Stimulated activated effector memory CD8-positive, alpha-beta T cell treated with anti-CD3 and anti-CD28 coated beads, Interleukin-12 subunit alpha, Interleukin-12 subunit beta, amount 100 ng/mL, for 72 hours (primary cell): ENCODE measurements around the gene SOBP.

ENCODE experiments used
- ATAC-seq: fragments of 150-1000 bp; cut with Tn5 transposase; 2 replicates; pipeline ENCODE4 v1.10.0; 2021
- DNase-seq, 2 donors: peaks; one replicate each; pipeline ENCODE4 v3.0.0; 2021 to 2022; ENCODE audit warnings: low spot score in 2 of 2
- H3K27ac Mint-ChIP-seq: one replicate; pipeline ENCODE4 v1.8.0; 2022; ENCODE audit warnings: mild to moderate bottlenecking, mixed read lengths
- H3K36me3 Mint-ChIP-seq: one replicate; pipeline ENCODE4 v1.8.0; 2022; ENCODE audit warnings: mild to moderate bottlenecking, mixed read lengths
- H3K4me1 Mint-ChIP-seq: one replicate; pipeline ENCODE4 v1.8.0; 2022; ENCODE audit warnings: mixed read lengths
- H3K4me3 Mint-ChIP-seq: one replicate; pipeline ENCODE4 v1.8.0; 2022; ENCODE audit warnings: mild to moderate bottlenecking, mixed read lengths
- H3K9me3 Mint-ChIP-seq: one replicate; pipeline ENCODE4 v1.8.0; 2022; ENCODE audit warnings: mixed read lengths

The SOBP gene

DNA sequence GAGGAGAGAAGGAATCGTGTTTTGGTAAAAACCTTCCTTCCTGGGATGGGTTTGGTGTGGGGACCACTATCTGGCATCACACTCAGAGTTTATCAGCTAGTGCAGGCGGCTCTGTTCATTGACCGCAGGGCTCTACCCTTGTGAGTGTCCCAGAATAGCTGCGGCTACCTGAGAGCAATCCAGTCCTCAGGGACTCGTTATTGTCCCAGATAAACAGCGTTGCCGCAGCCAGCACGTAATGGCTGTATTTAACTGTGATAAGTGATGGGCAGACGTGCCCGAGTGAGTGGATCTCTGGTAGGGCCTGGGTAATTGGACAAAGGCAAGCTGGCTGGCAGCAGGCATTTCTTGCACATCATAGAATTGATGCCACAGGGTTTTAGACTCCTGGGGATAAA lies 163.3 kb downstream of the SOBP start:
- H3K4me3 Mint-ChIP-seq: no peak overlapping the region
- H3K4me1 Mint-ChIP-seq: peaks cover 24% of the 10 kb centered on the region
- no peak for ATAC-seq
- no peaks in the 10 kb centered on the region for H3K9me3 Mint-ChIP-seq
- no peak overlapping the region for H3K27ac Mint-ChIP-seq
- DNase-seq: no peak
- no peaks in the 10 kb centered on the region for H3K36me3 Mint-ChIP-seq

DNA sequence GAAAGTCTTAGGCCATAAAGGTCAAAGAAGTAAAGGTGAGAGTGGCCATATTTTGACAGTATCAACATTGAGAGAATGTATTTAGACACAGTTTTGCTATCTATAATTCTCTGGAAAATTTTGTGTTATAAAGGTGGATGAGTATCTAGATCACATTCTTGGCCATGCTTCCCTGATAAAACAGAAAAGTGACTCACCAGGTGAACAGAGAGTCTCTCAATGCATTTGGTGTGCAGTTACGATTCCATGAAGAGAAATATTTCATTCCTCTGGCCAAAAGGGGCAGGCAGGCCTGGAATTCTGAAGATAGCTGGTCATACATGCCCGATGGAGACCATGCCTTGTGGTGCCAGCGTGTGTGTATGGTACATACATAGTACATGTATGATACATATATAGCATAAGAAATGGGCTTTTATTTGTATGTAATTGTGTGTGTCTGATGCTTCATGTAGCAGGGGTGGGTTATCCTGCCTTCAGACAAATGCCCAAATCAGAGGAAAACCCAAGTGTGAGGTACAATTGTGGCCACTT lies 164.0 kb downstream of the SOBP start:
- H3K27ac Mint-ChIP-seq: no peak overlapping the region
- no peaks in the 10 kb centered on the region for H3K9me3 Mint-ChIP-seq
- DNase-seq (no peak), ATAC-seq (no peak)
- no peaks in the 10 kb centered on the region for H3K36me3 Mint-ChIP-seq
- no peak overlapping the region for H3K4me3 Mint-ChIP-seq
- peaks cover 28% of the 10 kb centered on the region for H3K4me1 Mint-ChIP-seq

DNA sequence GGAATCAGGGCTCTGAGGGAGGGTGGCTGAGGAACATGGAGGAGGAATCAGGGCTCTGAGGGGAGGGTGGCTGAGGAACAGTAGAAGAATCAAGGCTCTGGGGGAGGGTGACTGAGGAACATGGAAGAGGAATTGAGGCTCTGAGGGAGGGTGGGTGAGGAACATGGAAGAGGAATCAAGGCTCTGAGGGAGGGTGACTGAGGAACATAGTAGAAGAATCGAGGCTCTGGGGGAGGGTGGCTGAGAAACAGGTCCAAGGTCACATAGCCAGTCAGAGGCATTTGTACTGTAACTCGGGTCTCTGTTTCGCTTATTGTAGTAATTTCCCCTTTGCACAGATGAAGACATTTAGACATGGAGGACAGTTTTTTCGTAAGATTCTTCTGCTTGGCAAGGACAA lies 164.8 kb downstream of the SOBP start:
- H3K9me3 Mint-ChIP-seq: no peaks in the 10 kb centered on the region
- peaks cover 34% of the 10 kb centered on the region for H3K4me1 Mint-ChIP-seq
- H3K4me3 Mint-ChIP-seq: no peak overlapping the region
- no peaks in the 10 kb centered on the region for H3K36me3 Mint-ChIP-seq
- H3K27ac Mint-ChIP-seq: peak overlapping the region; percentile 38
- DNase-seq (no peak), ATAC-seq (no peak)

DNA sequence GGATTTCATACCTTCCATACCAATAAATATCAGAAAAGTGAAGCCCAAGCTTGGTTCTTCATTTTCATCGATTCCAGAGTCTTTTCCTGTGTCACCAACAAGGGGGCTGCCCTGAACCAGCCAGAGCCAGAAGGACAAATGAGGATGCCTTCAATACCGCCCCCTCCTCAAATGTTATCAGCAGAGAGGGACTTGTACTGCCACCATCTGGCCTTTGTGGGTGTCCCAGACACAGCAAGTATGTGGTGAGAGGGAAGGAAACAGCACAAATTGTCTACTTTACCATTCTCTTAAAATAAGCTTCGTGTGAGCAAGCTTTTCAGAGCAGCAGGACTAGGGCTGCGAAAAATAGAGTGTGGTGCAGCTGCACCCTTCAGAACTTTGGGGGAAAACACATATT lies 165.3 kb downstream of the SOBP start:
- H3K4me3 Mint-ChIP-seq: no peak overlapping the region
- DNase-seq: no peak
- no peaks in the 10 kb centered on the region for H3K9me3 Mint-ChIP-seq
- H3K4me1 Mint-ChIP-seq: peaks cover 34% of the 10 kb centered on the region
- no peak for ATAC-seq
- H3K27ac Mint-ChIP-seq: no peak overlapping the region
- H3K36me3 Mint-ChIP-seq: no peaks in the 10 kb centered on the region

DNA sequence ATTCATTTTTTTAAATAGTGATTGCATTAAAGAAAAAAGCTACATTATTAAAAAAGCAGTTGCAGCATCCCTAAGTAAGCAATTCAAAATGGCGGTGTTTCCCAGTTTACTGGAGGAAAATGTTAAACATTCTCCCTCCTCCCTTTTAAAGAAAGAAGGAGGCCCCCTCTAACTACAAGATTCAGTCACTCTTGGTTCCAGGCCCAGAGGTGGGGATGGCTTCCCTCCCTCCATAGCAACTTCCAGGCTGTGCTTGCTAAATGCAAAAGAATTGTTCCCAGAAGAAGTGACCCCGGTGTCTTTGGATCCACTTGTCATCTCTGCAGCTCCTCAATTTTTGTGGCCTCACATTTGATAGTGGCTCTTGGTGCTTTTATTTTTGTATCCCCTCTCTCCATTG lies 165.9 kb downstream of the SOBP start:
- Mint-ChIP-seq H3K36me3 (no peaks in the 10 kb centered on the region), H3K9me3 (no peaks in the 10 kb centered on the region), H3K27ac (no peak overlapping the region), H3K4me1 (peaks cover 34% of the 10 kb centered on the region), H3K4me3 (no peak overlapping the region)
- ATAC-seq (no peak), DNase-seq (no peak)

DNA sequence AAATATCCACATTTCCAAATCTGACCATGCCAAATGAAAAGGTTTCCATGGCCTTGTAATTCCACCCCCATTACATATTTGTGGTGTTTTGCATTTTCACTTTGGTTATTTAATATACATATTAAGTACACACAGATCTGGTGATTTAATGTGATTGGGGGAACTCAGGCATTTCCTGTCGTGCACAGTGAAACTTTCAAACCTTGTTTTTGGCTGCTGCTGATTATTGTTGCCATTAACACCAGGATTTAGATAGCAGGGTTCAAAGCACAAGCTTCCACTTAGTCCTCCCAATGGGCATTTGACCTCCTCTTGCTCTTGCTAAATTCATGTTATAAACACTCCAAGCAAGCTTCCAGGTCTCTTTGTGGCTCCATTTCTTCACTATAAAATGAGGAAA lies 166.5 kb downstream of the SOBP start:
- no peaks in the 10 kb centered on the region for H3K9me3 Mint-ChIP-seq
- H3K27ac Mint-ChIP-seq: no peak overlapping the region
- peaks cover 34% of the 10 kb centered on the region for H3K4me1 Mint-ChIP-seq
- no peak for ATAC-seq
- H3K36me3 Mint-ChIP-seq: no peaks in the 10 kb centered on the region
- no peak overlapping the region for H3K4me3 Mint-ChIP-seq
- DNase-seq: no peak

DNA sequence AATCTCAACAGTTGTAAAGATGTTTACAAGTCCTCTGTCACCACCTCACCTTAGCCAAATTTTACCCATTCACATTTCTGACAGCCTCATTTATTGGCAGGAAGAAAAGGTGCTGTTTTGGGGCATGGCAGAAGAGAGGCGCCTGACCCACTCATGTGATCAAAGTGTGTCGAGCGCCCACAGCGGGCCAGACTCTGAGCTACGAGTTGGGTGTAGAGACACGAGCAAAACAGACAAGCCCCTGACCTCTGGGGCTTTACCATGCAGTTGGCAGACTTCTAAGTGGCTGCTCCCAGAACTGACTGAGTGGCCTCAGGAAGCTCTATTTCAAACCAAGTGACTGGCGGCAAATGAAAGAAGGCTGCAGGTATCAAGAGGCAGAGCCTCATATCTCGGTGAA lies 167.0 kb downstream of the SOBP start:
- Mint-ChIP-seq H3K36me3 (no peaks in the 10 kb centered on the region), H3K4me1 (peaks cover 34% of the 10 kb centered on the region), H3K27ac (no peak overlapping the region), H3K9me3 (no peaks in the 10 kb centered on the region), H3K4me3 (no peak overlapping the region)
- ATAC-seq (no peak), DNase-seq (no peak)

DNA sequence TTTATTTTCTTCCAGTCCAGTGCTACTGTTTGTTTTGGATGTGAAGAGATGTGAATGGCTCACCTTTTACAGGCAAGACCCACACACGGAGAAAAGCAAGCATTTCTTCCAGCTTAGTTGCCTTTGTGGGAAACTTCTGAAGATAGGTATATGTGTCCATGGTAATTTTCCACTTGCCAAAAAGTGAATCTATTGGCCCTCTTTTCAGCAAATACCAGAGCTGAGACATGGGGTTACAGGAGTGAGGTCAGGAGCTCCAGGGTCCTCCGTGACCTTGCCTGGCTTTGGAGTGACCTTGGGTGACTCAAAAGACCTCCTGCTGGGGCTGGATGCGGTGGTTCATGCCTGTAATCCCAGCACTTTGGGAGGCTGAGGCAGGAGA lies 167.4 kb downstream of the SOBP start:
- peak overlapping the region; percentile 55 for H3K4me3 Mint-ChIP-seq
- no peaks in the 10 kb centered on the region for H3K9me3 Mint-ChIP-seq
- no peak overlapping the region for H3K27ac Mint-ChIP-seq
- ATAC-seq: no peak
- H3K36me3 Mint-ChIP-seq: no peaks in the 10 kb centered on the region
- no peak for DNase-seq
- H3K4me1 Mint-ChIP-seq: peaks cover 34% of the 10 kb centered on the region

DNA sequence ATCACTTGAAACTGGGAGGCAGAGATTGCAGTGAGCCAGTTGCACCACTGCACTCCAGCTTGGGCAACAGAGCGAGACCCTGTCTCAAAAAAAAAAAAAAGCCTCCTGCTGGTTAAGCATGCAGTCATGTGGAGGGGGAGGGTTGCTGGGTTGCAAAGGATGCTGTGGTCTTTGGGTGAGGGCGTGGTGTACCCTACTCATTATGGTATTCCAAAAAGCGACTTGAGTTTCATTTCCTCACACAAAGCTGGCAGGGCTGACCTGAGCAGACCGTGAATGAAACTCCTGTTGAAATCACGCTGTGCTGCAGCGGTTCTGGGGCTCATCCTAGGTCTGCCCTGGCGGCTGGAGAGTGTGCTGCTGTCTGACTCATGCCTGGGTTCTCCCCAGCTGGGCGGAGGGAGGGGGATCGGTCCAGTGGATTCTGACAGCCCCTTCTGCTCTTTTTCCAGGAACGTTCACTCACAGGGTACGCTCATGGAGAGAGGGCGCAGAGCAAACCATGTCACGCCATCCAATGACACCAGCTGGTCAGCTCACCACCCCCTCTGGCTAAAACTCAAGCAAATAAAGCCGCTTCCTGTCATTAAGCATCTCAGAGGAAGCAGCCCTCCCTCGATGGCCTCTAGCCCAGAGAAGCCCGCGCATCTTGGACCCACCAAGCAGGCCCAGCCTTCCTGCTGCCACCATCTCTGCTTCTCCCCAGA lies 168.0 kb downstream of the SOBP start:
- Mint-ChIP-seq H3K9me3 (no peaks in the 10 kb centered on the region), H3K4me1 (peaks cover 34% of the 10 kb centered on the region), H3K27ac (no peak overlapping the region), H3K4me3 (peak overlapping the region; percentile 55), H3K36me3 (no peaks in the 10 kb centered on the region)
- ATAC-seq (peak; percentile 96), DNase-seq (peak; percentile 29 to 78)

DNA sequence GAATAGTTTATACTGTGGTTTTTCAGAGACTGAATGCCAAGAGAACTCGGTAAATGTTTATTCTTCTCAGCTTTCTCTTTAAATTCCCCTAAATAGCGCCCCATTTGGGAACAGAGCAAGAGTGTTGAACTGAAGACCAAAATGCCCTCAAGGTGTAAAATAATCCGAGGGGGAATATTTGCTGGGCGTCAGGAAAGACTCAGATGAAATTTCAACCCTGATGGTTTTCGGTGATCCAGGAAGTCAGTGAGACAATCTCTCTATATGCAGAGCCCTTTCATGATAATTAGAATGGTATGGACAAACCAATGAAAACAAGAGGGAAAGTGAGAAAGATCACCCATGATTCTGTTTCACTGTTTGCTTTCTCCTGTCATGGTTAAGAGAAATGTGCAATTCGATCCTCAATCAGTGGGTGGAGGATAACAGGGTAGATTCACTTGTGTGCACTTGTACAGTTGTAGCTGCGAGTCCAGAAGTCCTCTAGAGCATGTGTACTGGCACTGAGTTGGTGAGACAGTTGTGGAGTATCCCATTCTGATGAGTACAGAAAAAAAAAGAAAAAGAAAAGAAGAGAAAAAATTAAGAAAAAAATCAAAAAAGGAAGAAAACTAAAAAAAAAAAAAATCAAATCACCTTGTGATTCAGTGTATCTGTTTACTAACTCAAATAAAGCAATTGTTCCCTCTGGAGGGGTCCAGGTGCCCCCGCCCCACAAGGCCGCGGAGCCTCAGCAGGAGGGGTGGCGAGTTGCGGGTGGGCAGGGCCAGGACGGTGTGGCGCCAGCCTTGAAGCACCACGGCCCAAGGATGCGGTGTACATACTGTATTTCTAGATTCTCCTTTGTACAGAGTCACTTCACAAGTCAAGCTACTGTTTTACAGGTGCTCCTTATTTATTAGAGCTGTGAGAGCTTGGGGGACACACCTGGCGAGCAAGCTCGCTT lies 169.3 kb downstream of the SOBP start:
- Mint-ChIP-seq H3K27ac (no peak overlapping the region), H3K36me3 (no peaks in the 10 kb centered on the region), H3K9me3 (no peaks in the 10 kb centered on the region), H3K4me1 (peaks cover 34% of the 10 kb centered on the region), H3K4me3 (peak overlapping the region; percentile 55)
- ATAC-seq (no peak), DNase-seq (no peak)

DNA sequence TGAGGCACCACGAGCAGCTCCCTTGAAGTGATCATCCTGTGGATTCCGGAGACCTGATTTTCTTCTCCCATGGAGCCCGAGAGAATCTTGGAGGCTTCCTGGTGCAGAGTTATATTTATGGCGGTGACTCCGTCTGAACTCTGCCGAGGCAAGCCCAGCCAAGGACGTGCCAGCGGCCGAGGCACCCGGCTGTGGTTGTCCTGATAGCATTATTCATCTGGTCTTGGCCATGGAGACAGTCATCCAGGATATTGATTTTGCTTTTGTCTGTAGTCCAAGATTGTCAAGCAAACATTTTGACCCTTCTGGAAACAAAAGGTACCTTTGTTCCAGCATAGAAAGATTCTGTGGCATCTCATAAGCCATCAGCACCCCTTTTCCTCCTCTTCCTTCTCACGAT lies 170.9 kb downstream of the SOBP start:
- ATAC-seq: no peak
- Mint-ChIP-seq H3K9me3 (no peaks in the 10 kb centered on the region), H3K4me3 (no peak overlapping the region), H3K4me1 (peaks cover 27% of the 10 kb centered on the region), H3K36me3 (no peaks in the 10 kb centered on the region), H3K27ac (no peak overlapping the region)
- no peak for DNase-seq

DNA sequence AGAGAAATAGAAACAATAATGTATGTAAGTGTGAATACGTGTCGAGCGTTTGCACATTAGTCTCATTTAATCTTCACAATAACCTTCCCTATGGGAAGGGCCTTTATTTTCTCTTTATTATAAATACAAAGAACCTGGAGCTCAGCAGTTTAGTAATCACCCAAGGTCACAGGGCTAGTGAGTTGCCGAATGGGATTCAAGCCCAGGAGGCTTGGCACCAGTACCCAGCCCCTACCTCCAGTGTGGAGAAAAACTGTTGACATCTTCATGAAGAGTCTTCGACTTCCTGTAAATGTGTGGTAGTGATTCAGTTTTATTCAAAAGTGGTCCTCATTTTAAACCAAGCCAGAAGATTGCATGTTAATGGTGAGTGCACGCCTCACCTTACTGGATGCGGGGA lies 171.4 kb downstream of the SOBP start:
- H3K27ac Mint-ChIP-seq: no peak overlapping the region
- no peaks in the 10 kb centered on the region for H3K36me3 Mint-ChIP-seq
- ATAC-seq (no peak), DNase-seq (no peak)
- H3K4me3 Mint-ChIP-seq: no peak overlapping the region
- H3K9me3 Mint-ChIP-seq: no peaks in the 10 kb centered on the region
- H3K4me1 Mint-ChIP-seq: peaks cover 22% of the 10 kb centered on the region

DNA sequence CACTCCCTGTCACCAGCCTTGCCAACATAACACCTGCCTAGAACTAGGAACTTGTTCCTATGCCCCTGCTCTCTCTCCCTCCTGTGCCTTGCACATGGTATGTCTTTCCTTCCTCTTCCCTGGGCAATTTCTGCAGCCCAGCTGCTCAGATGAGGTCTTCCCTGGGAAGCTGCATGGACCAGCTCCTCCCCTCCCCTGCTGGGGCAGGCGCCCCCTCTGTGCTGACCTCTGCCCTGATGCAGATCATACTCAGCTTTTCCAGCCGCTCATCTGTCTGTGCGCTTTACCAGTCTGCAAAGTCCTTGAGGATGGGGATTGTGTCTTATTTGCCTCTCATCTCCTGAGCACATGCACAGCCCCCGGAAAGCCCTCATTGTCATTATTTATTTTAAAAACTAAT lies 172.4 kb downstream of the SOBP start:
- no peak overlapping the region for H3K27ac Mint-ChIP-seq

DNA sequence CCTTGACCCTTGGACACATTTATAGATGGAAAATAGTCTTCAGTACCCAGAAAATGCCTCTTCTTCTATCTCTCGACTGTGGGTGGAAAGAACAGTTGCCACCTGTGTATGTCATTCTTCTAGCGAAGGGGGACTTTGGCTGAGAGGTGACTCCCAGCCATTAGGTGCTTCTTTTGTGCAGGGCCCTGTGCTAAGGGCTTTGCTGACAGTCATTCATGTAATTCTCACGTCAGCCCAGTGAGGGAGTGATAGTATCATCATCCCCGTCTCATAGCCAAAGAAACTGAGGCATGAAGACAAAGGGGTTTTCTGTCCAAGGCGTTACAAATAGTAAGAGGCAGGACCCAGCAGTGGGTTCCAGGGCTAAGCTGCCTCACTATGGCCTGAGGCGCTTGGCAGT lies 173.4 kb downstream of the SOBP start:
- Mint-ChIP-seq H3K36me3 (no peaks in the 10 kb centered on the region), H3K9me3 (no peaks in the 10 kb centered on the region), H3K4me3 (no peak overlapping the region), H3K4me1 (peaks cover 8% of the 10 kb centered on the region), H3K27ac (no peak overlapping the region)
- no peak for DNase-seq
- ATAC-seq: peak; percentile 66

More for the DNA sequence above, 172.4 kb downstream of the SOBP start:
- ATAC-seq (no peak), DNase-seq (no peak)
- Mint-ChIP-seq H3K36me3 (no peaks in the 10 kb centered on the region), H3K4me3 (no peak overlapping the region), H3K9me3 (no peaks in the 10 kb centered on the region), H3K4me1 (peaks cover 15% of the 10 kb centered on the region)

DNA sequence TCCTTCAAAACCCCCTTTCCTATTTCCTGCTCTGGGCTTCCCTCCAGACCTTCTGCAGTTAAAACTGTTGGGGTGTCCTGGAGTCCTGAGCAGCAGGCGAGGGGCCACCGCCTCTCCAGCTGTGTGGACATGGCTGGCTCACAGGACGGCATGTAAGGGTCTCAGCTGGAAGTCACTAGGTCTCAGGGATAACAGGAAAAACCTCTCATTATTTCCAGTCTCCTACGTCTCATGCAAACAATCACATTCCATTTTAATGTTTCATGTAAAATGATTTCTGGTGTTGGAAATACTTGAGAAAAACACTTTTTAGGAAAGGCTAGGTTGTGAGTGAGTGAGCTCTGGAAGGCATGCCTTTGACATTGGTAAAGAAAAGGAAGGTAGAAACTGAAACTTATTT lies 175.5 kb downstream of the SOBP start:
- H3K27ac Mint-ChIP-seq: no peak overlapping the region
- no peak for ATAC-seq
- no peaks in the 10 kb centered on the region for H3K9me3 Mint-ChIP-seq
- H3K4me1 Mint-ChIP-seq: peaks cover 14% of the 10 kb centered on the region
- DNase-seq: no peak
- no peaks in the 10 kb centered on the region for H3K36me3 Mint-ChIP-seq
- H3K4me3 Mint-ChIP-seq: no peak overlapping the region
